SU-DHL-6 (cell line): ENCODE results near the gene GTF2IRD2.
"Not testable (repeated sequence)": the region's sequence is repeated elsewhere in the genome, so short reads cannot be mapped to it uniquely, and the experiment has no call there.

Source experiments
- H2AFZ ChIP-seq: fragments of 200-600 bp; sonication (generic); 2 replicates; pipeline ENCODE4 v1.6.1; 2014; ENCODE audit warnings: low read depth, mild to moderate bottlenecking, moderate library complexity, mixed read lengths, antibody characterized with exemption, low read length; ENCODE audit not compliant: severe bottlenecking
- H3F3A ChIP-seq: fragments of 200-600 bp; shearing (Covaris generic); 2 replicates; pipeline ENCODE4 v1.6.0; 2016; ENCODE audit warnings: antibody characterized with exemption, mild to moderate bottlenecking; ENCODE audit not compliant: insufficient read depth
- H3K27ac ChIP-seq: fragments of 200-600 bp; sonication (generic); 2 replicates; pipeline ENCODE4 v1.5.1; 2016; ENCODE audit warnings: low read depth, mild to moderate bottlenecking, low read length, moderate library complexity, mixed read lengths
- H3K27me3 ChIP-seq: fragments of 200-600 bp; sonication (generic), shearing (Covaris generic); 2 replicates; pipeline ENCODE4 v1.6.0; 2014; ENCODE audit warnings: mild to moderate bottlenecking, low read length
- H3K36me3 ChIP-seq: fragments of 200-600 bp; sonication (generic); 2 replicates; pipeline ENCODE4 v1.6.1; 2014; ENCODE audit warnings: mild to moderate bottlenecking, low read length, mixed read lengths
- H3K4me2 ChIP-seq: fragments of 300-600, 200-600 bp; shearing (Covaris generic), sonication (generic); 2 replicates; pipeline ENCODE4 v1.6.0; 2014; ENCODE audit warnings: low read length, low read depth, mild to moderate bottlenecking; ENCODE audit not compliant: poor library complexity, severe bottlenecking
- H3K4me3 ChIP-seq: fragments of 200-600 bp; sonication (generic); 2 replicates; pipeline ENCODE4 v1.5.1; 2014; ENCODE audit warnings: antibody characterized with exemption, low read length, mild to moderate bottlenecking, mixed read lengths; ENCODE audit not compliant: insufficient read depth, poor library complexity, severe bottlenecking
- H3K79me2 ChIP-seq: fragments of 200-600 bp; sonication (generic); 2 replicates; pipeline ENCODE4 v1.6.1; 2014; ENCODE audit warnings: mild to moderate bottlenecking, low read length, moderate library complexity; ENCODE audit not compliant: insufficient read depth
- H3K9ac ChIP-seq: fragments of 200-600 bp; sonication (generic); 2 replicates; pipeline ENCODE4 v1.7.0; 2014; ENCODE audit warnings: mild to moderate bottlenecking, low read length
- H3K9me2 ChIP-seq: fragments of 200-600 bp; sonication (generic); replicated peaks from 2 replicates; pipeline ENCODE4 v1.6.1; 2014; ENCODE audit warnings: low read length; ENCODE audit not compliant: insufficient read depth
- H3K9me3 ChIP-seq: fragments of 200-600 bp; sonication (generic); 2 replicates; pipeline ENCODE4 v1.6.1; 2014; ENCODE audit warnings: low read length, mixed read lengths; ENCODE audit not compliant: insufficient read depth
- H4K20me1 ChIP-seq: fragments of 200-600 bp; sonication (generic); 2 replicates; pipeline ENCODE4 v1.6.1; 2014; ENCODE audit warnings: low read depth, mild to moderate bottlenecking, antibody characterized with exemption, low read length, moderate library complexity, mixed read lengths

Gene GTF2IRD2

GRCh38 chr7:74798644-74799043 is 52.8 kb downstream of the GTF2IRD2 start:
- not testable (repeated sequence) for H3K4me2 ChIP-seq, H3K27me3 ChIP-seq, H3F3A ChIP-seq, H3K9ac ChIP-seq, H3K27ac ChIP-seq, H3K9me2 ChIP-seq, H3K36me3 ChIP-seq, H3K79me2 ChIP-seq, H4K20me1 ChIP-seq, H2AFZ ChIP-seq, H3K9me3 ChIP-seq, H3K4me3 ChIP-seq

DNA sequence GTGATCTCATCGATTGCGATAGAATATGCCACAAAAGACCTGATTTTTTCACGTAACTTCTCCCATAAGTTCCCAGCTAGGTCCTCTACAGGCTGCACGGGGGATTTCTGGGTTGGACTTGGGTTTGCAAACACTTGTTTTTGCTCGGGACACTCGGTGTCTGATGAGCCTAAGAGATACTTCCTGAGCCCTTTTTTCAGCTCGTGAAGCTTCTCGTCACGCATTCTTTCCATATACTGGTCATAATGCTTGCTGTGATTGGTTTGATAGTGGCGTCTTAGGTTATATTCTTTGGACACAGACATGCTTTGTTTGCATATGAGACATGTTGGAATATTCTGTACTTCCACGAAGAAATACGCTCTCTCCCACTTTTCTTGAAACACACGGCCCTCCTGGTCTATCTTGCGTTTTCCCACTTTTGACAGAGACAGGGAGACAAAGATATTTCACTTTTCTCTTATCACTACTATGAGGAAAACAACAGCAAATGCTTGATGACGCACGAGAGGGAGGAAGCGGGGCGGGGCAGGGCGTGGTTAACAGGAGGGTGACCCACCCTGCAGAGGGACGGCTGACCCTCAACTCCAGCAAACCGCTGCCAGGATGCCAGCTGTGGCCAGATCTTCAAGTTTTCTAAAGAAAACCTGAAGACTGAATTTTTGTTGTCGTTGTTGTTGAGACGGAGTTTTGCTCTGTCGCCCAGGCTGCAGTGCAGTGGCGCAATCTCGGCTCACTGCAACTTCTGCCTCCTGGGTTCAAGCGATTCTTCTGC is 53.4 kb downstream of the GTF2IRD2 start:
- not testable (repeated sequence) for H3K9ac ChIP-seq, H3K9me3 ChIP-seq, H3K36me3 ChIP-seq, H3K27me3 ChIP-seq, H3K79me2 ChIP-seq, H3K4me2 ChIP-seq, H3K9me2 ChIP-seq, H3K27ac ChIP-seq, H3K4me3 ChIP-seq, H2AFZ ChIP-seq, H4K20me1 ChIP-seq, H3F3A ChIP-seq

- not testable (repeated sequence) for H3K27me3 ChIP-seq, H3K9me2 ChIP-seq, H3K4me3 ChIP-seq, H2AFZ ChIP-seq, H3K9ac ChIP-seq, H3K79me2 ChIP-seq, H3K36me3 ChIP-seq, H3F3A ChIP-seq, H3K4me2 ChIP-seq, H4K20me1 ChIP-seq, H3K27ac ChIP-seq, H3K9me3 ChIP-seq
Measured at GRCh38 chr7:74789200-74789736, 62.1 kb downstream of the GTF2IRD2 start.

DNA sequence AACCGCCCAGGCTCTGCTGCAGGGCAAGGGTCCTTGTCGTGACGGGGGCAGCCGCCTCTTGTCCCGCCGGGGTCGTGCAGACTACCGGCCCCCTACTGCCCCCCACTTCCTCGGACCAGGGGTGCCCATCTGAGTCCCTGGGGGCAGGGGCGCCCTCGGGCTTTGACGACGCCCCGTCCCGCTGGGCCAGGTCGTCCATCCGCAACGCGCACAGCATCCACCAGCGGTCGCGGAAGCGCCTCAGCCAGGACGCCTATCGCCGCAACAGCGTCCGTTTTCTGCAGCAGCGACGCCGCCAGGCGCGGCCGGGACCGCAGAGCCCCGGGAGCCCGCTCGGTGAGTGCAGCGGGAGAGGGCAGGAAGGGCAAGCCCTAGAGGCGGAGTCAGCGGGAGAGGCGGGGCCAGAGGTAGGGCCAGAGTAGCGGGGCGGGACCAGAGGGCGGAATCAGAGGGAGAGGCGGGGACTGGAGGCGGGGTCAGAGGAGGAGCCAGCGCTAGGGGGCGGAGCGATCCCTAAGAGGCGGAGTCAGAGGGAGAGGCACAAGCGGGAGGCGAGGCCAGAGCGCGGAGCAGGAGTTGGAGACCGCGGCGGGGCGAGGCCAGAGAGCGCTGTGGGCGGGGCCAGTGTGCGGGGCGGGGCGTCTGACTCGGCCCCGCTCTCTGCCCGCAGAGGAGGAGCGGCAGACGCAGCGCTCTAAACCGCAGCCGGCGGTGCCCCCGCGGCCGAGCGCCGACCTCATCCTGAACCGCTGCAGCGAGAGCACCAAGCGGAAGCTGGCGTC is 62.8 kb downstream of the GTF2IRD2 start:
- H3K9me3 ChIP-seq, H3K4me3 ChIP-seq, H3F3A ChIP-seq, H4K20me1 ChIP-seq, H3K27ac ChIP-seq, H3K36me3 ChIP-seq, H3K4me2 ChIP-seq, H3K79me2 ChIP-seq, H3K27me3 ChIP-seq, H2AFZ ChIP-seq, H3K9me2 ChIP-seq: not testable (repeated sequence)
- 0 out of 2 replicates have a peak overlapping the region, but pooled peaks have one; percentile 13 for H3K9ac ChIP-seq

DNA sequence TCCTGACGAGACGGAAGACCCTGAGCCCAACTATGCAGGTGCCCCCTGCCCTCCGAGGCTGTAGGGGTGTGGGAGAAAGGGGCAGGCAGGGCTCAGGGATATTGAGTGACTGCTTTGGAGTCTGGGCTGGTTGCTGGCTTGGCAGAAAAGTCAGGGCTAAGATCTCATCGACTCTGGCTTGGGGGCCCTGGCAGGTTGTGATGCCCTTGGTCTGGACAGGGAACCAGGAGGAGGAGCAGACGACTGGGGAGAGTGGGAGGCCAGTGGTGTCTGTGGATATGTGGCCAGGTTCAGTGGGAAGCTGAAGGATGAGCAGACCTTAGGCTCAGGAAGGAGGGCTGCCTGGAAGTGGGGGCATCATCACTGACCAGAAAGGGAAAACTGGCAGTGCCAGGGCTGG is 67.8 kb downstream of the GTF2IRD2 start:
- H3K9me2 ChIP-seq, H3K36me3 ChIP-seq, H3K27ac ChIP-seq, H3K9me3 ChIP-seq, H4K20me1 ChIP-seq, H3K27me3 ChIP-seq, H2AFZ ChIP-seq, H3F3A ChIP-seq, H3K9ac ChIP-seq, H3K79me2 ChIP-seq, H3K4me2 ChIP-seq, H3K4me3 ChIP-seq: not testable (repeated sequence)

- not testable (repeated sequence) for H3K79me2 ChIP-seq, H3K9ac ChIP-seq, H3K36me3 ChIP-seq, H4K20me1 ChIP-seq, H3K9me3 ChIP-seq, H3F3A ChIP-seq, H3K4me2 ChIP-seq, H3K27ac ChIP-seq, H3K27me3 ChIP-seq, H2AFZ ChIP-seq, H3K9me2 ChIP-seq, H3K4me3 ChIP-seq
Measured at GRCh38 chr7:74781746-74782145, 69.7 kb downstream of the GTF2IRD2 start.

DNA sequence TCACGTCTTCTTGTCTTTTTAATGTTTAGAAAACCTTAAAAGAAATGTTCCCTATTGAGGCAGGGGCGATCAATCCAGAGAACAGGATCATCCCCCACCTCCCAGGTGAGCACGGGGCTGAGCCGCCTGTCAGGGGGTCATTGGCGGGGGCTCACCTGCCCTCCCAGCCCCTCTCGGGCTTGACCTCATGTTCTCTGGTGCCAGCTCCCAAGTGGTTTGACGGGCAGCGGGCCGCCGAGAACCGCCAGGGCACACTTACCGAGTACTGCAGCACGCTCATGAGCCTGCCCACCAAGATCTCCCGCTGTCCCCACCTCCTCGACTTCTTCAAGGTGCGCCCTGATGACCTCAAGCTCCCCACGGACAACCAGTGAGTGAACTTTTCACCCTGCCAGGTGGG is 72.4 kb downstream of the GTF2IRD2 start:
- not testable (repeated sequence) for H3K36me3 ChIP-seq, H3K27ac ChIP-seq, H3K27me3 ChIP-seq, H3K9me2 ChIP-seq, H2AFZ ChIP-seq, H3K9ac ChIP-seq, H3K9me3 ChIP-seq, H3F3A ChIP-seq, H4K20me1 ChIP-seq, H3K4me3 ChIP-seq, H3K4me2 ChIP-seq, H3K79me2 ChIP-seq

DNA sequence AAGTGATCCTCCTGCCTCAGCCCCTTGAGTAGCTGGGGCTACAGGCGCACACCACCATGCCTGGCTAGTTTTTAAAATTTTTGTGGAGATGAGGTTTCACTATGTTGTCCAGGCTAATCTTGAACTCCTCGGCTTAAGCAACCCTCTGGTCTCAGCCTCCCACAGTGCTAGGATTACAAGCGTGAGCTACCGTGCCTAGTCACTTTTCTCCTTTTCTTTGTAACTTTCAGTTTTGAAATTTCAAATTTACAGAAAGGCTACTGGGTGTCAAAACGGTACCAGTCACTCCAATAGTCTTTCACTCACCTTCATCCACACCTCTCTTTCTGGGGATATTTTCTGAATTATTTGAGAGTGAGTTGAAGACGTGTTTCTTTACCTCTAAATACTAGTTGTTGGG is 76.3 kb downstream of the GTF2IRD2 start:
- not testable (repeated sequence) for H3K4me2 ChIP-seq

More for the DNA sequence above, 76.3 kb downstream of the GTF2IRD2 start:
- not testable (repeated sequence) for H3K9ac ChIP-seq, H3K9me2 ChIP-seq, H3K36me3 ChIP-seq, H2AFZ ChIP-seq, H3K27me3 ChIP-seq, H3K4me3 ChIP-seq, H3K27ac ChIP-seq, H4K20me1 ChIP-seq, H3K9me3 ChIP-seq, H3K79me2 ChIP-seq, H3F3A ChIP-seq
